ENCODE results near the gene HADHB.

Gene HADHB

GRCh38 chr2:26279886-26280285, 35.1 kb downstream of the HADHB start:
- no peak overlapping the region for H3K27ac ChIP-seq
- no peak for DNase-seq
- no peaks in the 10 kb centered on the region for H3K27me3 ChIP-seq (replicated peaks)
- in situ Hi-C loops (cut with HindIII; ENCODE audit: low pct_ligation_motif_present, low sequenced_read_pairs) = no loop called here
- no peak for TF ChIP-seq CTCF (IDR thresholded peaks at IDR 0.05; ENCODE audit: low read depth, low read length, missing control alignments)
- peaks cover 36% of the 10 kb centered on the region for H3K36me3 ChIP-seq (replicated peaks)
- H3K4me3 ChIP-seq (ENCODE audit: low read depth, low read length) = no peak overlapping the region

- H3K27me3 ChIP-seq (replicated peaks) = no peaks in the 10 kb centered on the region
- H3K4me3 ChIP-seq (ENCODE audit: low read depth, low read length) = no peak overlapping the region
- no peak for DNase-seq
- H3K27ac ChIP-seq = no peak overlapping the region
- H3K36me3 ChIP-seq (replicated peaks) = peaks cover 39% of the 10 kb centered on the region
- in situ Hi-C loops (cut with HindIII; ENCODE audit: low pct_ligation_motif_present, low sequenced_read_pairs) = no loop called here
- no peak for TF ChIP-seq CTCF (IDR thresholded peaks at IDR 0.05; ENCODE audit: low read depth, low read length, missing control alignments)
Measured at GRCh38 chr2:26281226-26281625, 36.5 kb downstream of the HADHB start.

GRCh38 chr2:26283606-26284005, 38.9 kb downstream of the HADHB start:
- H3K27me3 ChIP-seq (replicated peaks) = no peaks in the 10 kb centered on the region
- no peak for DNase-seq
- H3K27ac ChIP-seq = no peak overlapping the region
- H3K36me3 ChIP-seq (replicated peaks) = peaks cover 31% of the 10 kb centered on the region
- in situ Hi-C loops (cut with HindIII; ENCODE audit: low pct_ligation_motif_present, low sequenced_read_pairs) = no loop called here
- no peak for TF ChIP-seq CTCF (IDR thresholded peaks at IDR 0.05; ENCODE audit: low read depth, low read length, missing control alignments)
- no peak overlapping the region for H3K4me3 ChIP-seq (ENCODE audit: low read depth, low read length)

- peak; percentile 38 for DNase-seq
- H3K27me3 ChIP-seq (replicated peaks) = no peaks in the 10 kb centered on the region
- no peak overlapping the region for H3K4me3 ChIP-seq (ENCODE audit: low read depth, low read length)
- in situ Hi-C loops (cut with HindIII; ENCODE audit: low pct_ligation_motif_present, low sequenced_read_pairs) = no loop called here
- H3K36me3 ChIP-seq (replicated peaks) = peaks cover 26% of the 10 kb centered on the region
- no peak for TF ChIP-seq CTCF (IDR thresholded peaks at IDR 0.05; ENCODE audit: low read depth, low read length, missing control alignments)
- H3K27ac ChIP-seq = no peak overlapping the region
Measured at GRCh38 chr2:26284132-26284531, 39.4 kb downstream of the HADHB start.

GRCh38 chr2:26285931-26286330, 41.2 kb downstream of the HADHB start:
- TF ChIP-seq CTCF (IDR thresholded peaks at IDR 0.05; ENCODE audit: low read depth, low read length, missing control alignments) = no peak
- no peak overlapping the region for H3K4me3 ChIP-seq (ENCODE audit: low read depth, low read length)
- DNase-seq = no peak
- in situ Hi-C loops (cut with HindIII; ENCODE audit: low pct_ligation_motif_present, low sequenced_read_pairs) = no loop called here
- peaks cover 24% of the 10 kb centered on the region for H3K36me3 ChIP-seq (replicated peaks)
- H3K27me3 ChIP-seq (replicated peaks) = no peaks in the 10 kb centered on the region
- no peak overlapping the region for H3K27ac ChIP-seq

- no peak for TF ChIP-seq CTCF (IDR thresholded peaks at IDR 0.05; ENCODE audit: low read depth, low read length, missing control alignments)
- H3K4me3 ChIP-seq (ENCODE audit: low read depth, low read length) = no peak overlapping the region
- H3K36me3 ChIP-seq (replicated peaks) = peaks cover 9% of the 10 kb centered on the region
- no peaks in the 10 kb centered on the region for H3K27me3 ChIP-seq (replicated peaks)
- in situ Hi-C loops (cut with HindIII; ENCODE audit: low pct_ligation_motif_present, low sequenced_read_pairs) = no loop called here
- H3K27ac ChIP-seq = no peak overlapping the region
- DNase-seq = no peak
Measured at GRCh38 chr2:26290001-26290400, 45.3 kb downstream of the HADHB start.

Measured in brain microvascular endothelial cell (primary cell).